Endothelial cell of umbilical vein (primary cell): ENCODE data around the gene CAMSAP1. TPM values are rescaled to one million over a fixed set of nuclear protein-coding genes. Genes with fewer than 3 reads are reported as not detected.

Experiments used
- BruUV-seq: library from RNA; stranded (reverse); fragments of 400-500 nt; replicated peaks from 2 replicates; lab custom pipeline; 2021; lab: Mats Ljungman, UMichigan
- CTCF ChIA-PET: fragments of 300-600, 350-600 bp; sonication (Branson Sonifier 250); formaldehyde crosslinking; loops from one replicate; lab custom pipeline; 2021; ENCODE audit warnings: antibody characterized with exemption, inconsistent platforms; lab: Charles Lee
- POLR2A ChIA-PET: fragments of 300-600, 350-600 bp; sonication (Branson Sonifier 250); formaldehyde crosslinking; loops from one replicate; lab custom pipeline; 2021; ENCODE audit warnings: antibody characterized with exemption, inconsistent platforms; lab: Charles Lee
- DNase-seq: peaks from one replicate; pipeline ENCODE4 v3.0.0-alpha.2; 2011; ENCODE audit warnings: low read depth, low spot score
- FAIRE-seq: peaks from 2 replicates; lab custom pipeline; 2011; peaks lifted over from hg19 to GRCh38; lab: Jason Lieb, UNC
- H2AFZ ChIP-seq: 2 replicates; pipeline ENCODE4 v1.6.0; 2012; ENCODE audit warnings: low read depth, low read length, control low read depth, inconsistent platforms
- H3K27ac ChIP-seq: 2 replicates; pipeline ENCODE4 v1.5.1; 2011; ENCODE audit warnings: low read depth, mild to moderate bottlenecking, control low read depth, low read length, moderate library complexity; ENCODE audit not compliant: insufficient read depth
- H3K27me3 ChIP-seq, 2 experiments: 2 replicates each; pipeline versions ENCODE4 v1.6.0 to v1.6.1; 2011; ENCODE audit warnings: low read length in 2 of 2, mixed read lengths in 1 of 2; ENCODE audit not compliant: control insufficient read depth in 2 of 2, insufficient read depth in 2 of 2
- H3K36me3 ChIP-seq, 2 experiments: 2 replicates in 1 of 2; 3 replicates in 1 of 2; pipeline ENCODE4 v1.5.1; 2011; ENCODE audit warnings: low read length in 2 of 2, mild to moderate bottlenecking in 1 of 2, moderate library complexity in 1 of 2; ENCODE audit not compliant: control insufficient read depth in 2 of 2, insufficient read depth in 2 of 2; ENCODE audit errors: extremely low read depth in 1 of 2
- H3K4me1 ChIP-seq: 3 replicates; pipeline ENCODE4 v1.5.1; 2011; ENCODE audit warnings: mild to moderate bottlenecking, low read length; ENCODE audit not compliant: control insufficient read depth, insufficient read depth; ENCODE audit errors: extremely low read depth
- H3K4me2 ChIP-seq: 2 replicates; pipeline ENCODE4 v1.6.1; 2011; ENCODE audit warnings: low read length, control low read depth, mixed read lengths; ENCODE audit not compliant: insufficient read depth
- H3K4me3 ChIP-seq, 3 experiments: fragments of 200-600 bp in 1 of 3; sonication (generic), shearing (Covaris generic) in 1 of 3; replicated peaks in 1 of 3; 2 replicates each; pipeline ENCODE4 v1.5.1; 2011 to 2016; ENCODE audit warnings: control low read depth in 3 of 3, low read length in 3 of 3, mild to moderate bottlenecking in 2 of 3, inconsistent platforms in 1 of 3, low read depth in 1 of 3, moderate library complexity in 1 of 3; ENCODE audit not compliant: insufficient read depth in 1 of 3
- H3K79me2 ChIP-seq: 2 replicates; pipeline ENCODE4 v1.6.0; 2012; ENCODE audit warnings: low read length, inconsistent platforms; ENCODE audit not compliant: control insufficient read depth, insufficient read depth
- H3K9ac ChIP-seq: replicated peaks from 2 replicates; pipeline ENCODE3; 2011; ENCODE audit warnings: low read length, control low read depth; ENCODE audit not compliant: insufficient read depth; ENCODE audit errors: extremely low read depth
- H3K9me1 ChIP-seq: replicated peaks from 3 replicates; pipeline ENCODE4 v1.6.0; 2011; ENCODE audit warnings: mild to moderate bottlenecking, low read length; ENCODE audit not compliant: control insufficient read depth, insufficient read depth; ENCODE audit errors: extremely low read depth
- H3K9me3 ChIP-seq: replicated peaks from 2 replicates; pipeline ENCODE4 v1.5.1; 2012; ENCODE audit warnings: low read length, inconsistent platforms; ENCODE audit not compliant: control insufficient read depth, insufficient read depth
- H4K20me1 ChIP-seq: replicated peaks from 2 replicates; pipeline ENCODE3; 2011; ENCODE audit warnings: mild to moderate bottlenecking, low read length; ENCODE audit not compliant: control insufficient read depth, insufficient read depth; ENCODE audit errors: extremely low read depth
- EZH2 ChIP-seq: IDR thresholded peaks from 2 replicates; pipeline ENCODE4 v1.6.1; 2012; ENCODE audit warnings: borderline replicate concordance, low read depth, mild to moderate bottlenecking, moderate library complexity, low read length, inconsistent platforms; ENCODE audit not compliant: severe bottlenecking
- FOS ChIP-seq: IDR thresholded peaks from 2 replicates; pipeline ENCODE4 v1.6.1; 2011; ENCODE audit warnings: mild to moderate bottlenecking, low read length, moderate library complexity, borderline replicate concordance; ENCODE audit not compliant: insufficient read depth
- GATA2 ChIP-seq: IDR thresholded peaks from 2 replicates; pipeline ENCODE4 v1.7.0; 2011; ENCODE audit warnings: low read depth, mild to moderate bottlenecking, moderate library complexity, mixed read lengths, low read length; ENCODE audit not compliant: insufficient read length, insufficient read depth
- MYC ChIP-seq: IDR thresholded peaks from one replicate; pipeline ENCODE4 v1.6.1; 2011; ENCODE audit warnings: mild to moderate bottlenecking, low read depth, low read length
- POLR2AphosphoS5 ChIP-seq: IDR thresholded peaks from 2 replicates; pipeline ENCODE4 v1.6.1; 2012; ENCODE audit warnings: low read depth, mild to moderate bottlenecking, control low read depth, low read length, moderate library complexity; ENCODE audit not compliant: insufficient read depth
- dilution Hi-C: fragments of 300-500 bp; cut with MboI; formaldehyde crosslinking; loops from one replicate; pipeline ENCODE4 v1.15.0; 2019; ENCODE audit warnings: low sequenced_read_pairs; ENCODE audit not compliant: extremely low pct_ligation_motif_present
- intact Hi-C: fragments of 100-400 bp; cut with micrococcal nuclease; formaldehyde crosslinking; loops from one replicate; pipeline ENCODE4 v1.10.0; 2022
- polyA plus RNA-seq, 4 experiments: library from polyadenylated mRNA; depleted of rRNA in 3 of 4; stranded (reverse) in 3 of 4; unstranded in 1 of 4; fragments of >200 nt; gene quantifications; 2 replicates each; pipeline versions ENCODE4 v1.2.1 to v1.2.3, GENCODE V29; 2011 to 2012; ENCODE audit warnings: missing spikeins in 1 of 4
- total RNA-seq: library from RNA; stranded (reverse); gene quantifications from 2 replicates; pipeline ENCODE4 v1.2.3, GENCODE V29; 2021
- TF ChIP-seq, protein P1 (sequence below), 2 donors: IDR thresholded peaks; 1 replicate in 1 of 2; 2 replicates in 1 of 2; pipeline ENCODE4 v1.5.1; 2011; ENCODE audit warnings: low read length in 2 of 2, mild to moderate bottlenecking in 2 of 2, moderate library complexity in 2 of 2, control low read depth in 1 of 2, inconsistent platforms in 1 of 2, low read depth in 1 of 2; ENCODE audit not compliant: insufficient read depth in 1 of 2; ENCODE audit errors: extremely low read depth in 1 of 2
- TF ChIP-seq, protein P2 (sequence below): IDR thresholded peaks from 2 replicates; pipeline ENCODE4 v1.6.1; 2011; ENCODE audit not compliant: insufficient read depth, insufficient read length

The CAMSAP1 gene
- total and polyA plus RNA-seq, 2 donors (not counting 3 experiments of a cell fraction or from before 2014, with no cell fraction given): 8.1 to 25.5 TPM

DNA sequence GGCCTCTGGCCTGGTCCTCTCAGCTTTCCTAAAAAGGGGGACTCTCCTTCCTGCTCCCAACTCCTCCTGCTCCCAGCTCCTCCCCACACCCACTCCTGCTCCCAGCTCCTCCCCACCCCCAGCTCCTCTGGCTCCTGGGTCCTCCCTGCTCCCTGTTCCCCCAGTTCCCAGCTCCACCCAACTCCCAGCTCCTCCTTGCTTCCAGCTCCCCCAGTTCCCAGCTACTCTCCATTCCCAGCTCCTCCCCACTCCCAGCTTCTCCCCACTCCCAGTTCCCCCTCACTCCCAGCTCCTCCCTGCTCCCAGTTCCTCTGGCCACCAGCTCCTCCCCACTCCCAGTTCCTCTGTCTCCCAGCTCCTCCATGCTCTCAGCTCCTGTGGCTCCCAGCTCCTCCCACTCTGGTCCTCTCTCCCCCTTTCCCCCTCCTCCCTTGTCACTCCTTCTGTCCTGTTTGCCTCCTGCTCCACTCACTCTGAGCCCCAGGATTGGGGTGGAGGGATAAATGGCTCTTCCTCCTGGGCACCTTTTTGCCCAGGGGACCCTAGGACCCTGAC is 129.6 kb downstream of the CAMSAP1 start:
- Histone ChIP-seq H3K4me2 (no peak overlapping the region), H3K4me3 (no peak overlapping the region), H3K9me3 (no peaks in the 10 kb centered on the region), H3K9me1 (no peaks in the 10 kb centered on the region), H2AFZ (no peak overlapping the region), H4K20me1 (no peaks in the 10 kb centered on the region), H3K27me3 (no peaks in the 10 kb centered on the region), H3K79me2 (no peaks in the 10 kb centered on the region), H3K9ac (no peak overlapping the region), H3K4me1 (no peaks in the 10 kb centered on the region), H3K27ac (no peak overlapping the region), H3K36me3 (no peaks in the 10 kb centered on the region)
- TF ChIP-seq POLR2AphosphoS5 (no peak), FOS (no peak), GATA2 (no peak), MYC (no peak), EZH2 (no peak)
- TF ChIP-seq, protein P1, sequence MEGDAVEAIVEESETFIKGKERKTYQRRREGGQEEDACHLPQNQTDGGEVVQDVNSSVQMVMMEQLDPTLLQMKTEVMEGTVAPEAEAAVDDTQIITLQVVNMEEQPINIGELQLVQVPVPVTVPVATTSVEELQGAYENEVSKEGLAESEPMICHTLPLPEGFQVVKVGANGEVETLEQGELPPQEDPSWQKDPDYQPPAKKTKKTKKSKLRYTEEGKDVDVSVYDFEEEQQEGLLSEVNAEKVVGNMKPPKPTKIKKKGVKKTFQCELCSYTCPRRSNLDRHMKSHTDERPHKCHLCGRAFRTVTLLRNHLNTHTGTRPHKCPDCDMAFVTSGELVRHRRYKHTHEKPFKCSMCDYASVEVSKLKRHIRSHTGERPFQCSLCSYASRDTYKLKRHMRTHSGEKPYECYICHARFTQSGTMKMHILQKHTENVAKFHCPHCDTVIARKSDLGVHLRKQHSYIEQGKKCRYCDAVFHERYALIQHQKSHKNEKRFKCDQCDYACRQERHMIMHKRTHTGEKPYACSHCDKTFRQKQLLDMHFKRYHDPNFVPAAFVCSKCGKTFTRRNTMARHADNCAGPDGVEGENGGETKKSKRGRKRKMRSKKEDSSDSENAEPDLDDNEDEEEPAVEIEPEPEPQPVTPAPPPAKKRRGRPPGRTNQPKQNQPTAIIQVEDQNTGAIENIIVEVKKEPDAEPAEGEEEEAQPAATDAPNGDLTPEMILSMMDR (IDR thresholded peaks at IDR 0.05; ENCODE audit: extremely low read depth in 1 of 2, insufficient read depth in 1 of 2, low read depth in 1 of 2, low read length in 2 of 2): no peak
- TF ChIP-seq, protein P2, sequence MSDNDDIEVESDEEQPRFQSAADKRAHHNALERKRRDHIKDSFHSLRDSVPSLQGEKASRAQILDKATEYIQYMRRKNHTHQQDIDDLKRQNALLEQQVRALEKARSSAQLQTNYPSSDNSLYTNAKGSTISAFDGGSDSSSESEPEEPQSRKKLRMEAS: no peak
- no peak for FAIRE-seq
- DNase-seq: no peak
- no TSS peak for BruUV-seq
- intact Hi-C loops: no loop called here
- POLR2A ChIA-PET: no interaction called here
- dilution Hi-C loops: no loop called here
- CTCF ChIA-PET: interaction anchor here (1.9 kb wide), 1 partner anchor 20 kb away, joined by 9 read pairs; no protein-coding TSS in a partner anchor
